Measurements from ENCODE around the gene GJB2.
A peak's percentile ranks its signal among the peaks of the same experiment; 100 is the strongest.

Gene GJB2

DNA sequence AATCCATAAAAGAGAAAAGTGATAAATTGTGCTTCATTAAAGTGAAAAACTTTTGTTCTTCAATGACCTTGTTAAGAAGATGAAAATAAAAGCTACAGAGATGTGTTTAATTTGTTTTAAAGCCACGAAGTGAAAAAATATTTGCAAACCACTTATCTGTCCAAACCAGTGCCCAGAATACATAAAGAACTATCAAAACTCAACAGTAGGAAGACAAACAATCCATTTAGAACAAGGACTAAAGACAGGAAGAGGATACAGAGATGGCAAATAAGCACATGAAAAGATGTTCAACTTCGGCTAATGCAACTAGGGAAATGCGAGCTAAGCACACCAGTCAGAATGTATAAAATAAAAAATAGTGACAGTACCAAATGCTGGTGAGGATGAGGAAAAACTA, 24.4 kb upstream of the GJB2 start:
- no peaks in the 10 kb centered on the region for H3K36me3 ChIP-seq (ENCODE audit: control insufficient read depth, low read depth, low read length)
- no peaks in the 10 kb centered on the region for H3K9me3 ChIP-seq (ENCODE audit: control insufficient read depth, low read depth, low read length)
- H3K27ac ChIP-seq (ENCODE audit: low read length): no peak overlapping the region
- no peaks in the 10 kb centered on the region for H3K27me3 ChIP-seq (ENCODE audit: control insufficient read depth, insufficient read depth, low read length)
- no peak overlapping the region for H3K9ac ChIP-seq (ENCODE audit: low read length)
- H3K4me3 ChIP-seq (ENCODE audit: low read length): no peak overlapping the region
- no peaks in the 10 kb centered on the region for H3K4me1 ChIP-seq (ENCODE audit: control insufficient read depth, low read depth, low read length)

DNA sequence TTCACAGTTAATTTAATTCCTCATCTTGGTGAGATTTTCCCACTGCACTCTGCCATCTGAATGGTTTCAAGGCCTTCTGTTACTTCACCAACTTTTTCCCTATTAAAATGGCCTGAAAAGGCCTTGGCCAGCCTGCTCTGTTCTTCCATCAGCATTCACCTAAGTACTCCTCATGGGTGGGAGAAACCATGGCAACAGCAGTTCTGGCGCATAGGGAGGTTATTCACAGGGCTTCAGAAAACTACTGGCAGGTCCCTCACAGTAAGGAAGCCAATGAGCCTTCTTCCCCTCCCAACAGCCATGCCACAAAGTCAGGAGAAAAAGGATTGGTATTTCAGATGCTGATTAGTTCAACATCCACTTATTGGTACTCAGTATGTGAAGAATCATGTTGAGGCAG, 17.2 kb upstream of the GJB2 start:
- H3K27me3 ChIP-seq (ENCODE audit: control insufficient read depth, insufficient read depth, low read length): no peaks in the 10 kb centered on the region
- no peak overlapping the region for H3K4me3 ChIP-seq (ENCODE audit: low read length)
- no peaks in the 10 kb centered on the region for H3K9me3 ChIP-seq (ENCODE audit: control insufficient read depth, low read depth, low read length)
- no peak overlapping the region for H3K27ac ChIP-seq (ENCODE audit: low read length)
- no peaks in the 10 kb centered on the region for H3K36me3 ChIP-seq (ENCODE audit: control insufficient read depth, low read depth, low read length)
- no peaks in the 10 kb centered on the region for H3K4me1 ChIP-seq (ENCODE audit: control insufficient read depth, low read depth, low read length)
- no peak overlapping the region for H3K9ac ChIP-seq (ENCODE audit: low read length)

DNA sequence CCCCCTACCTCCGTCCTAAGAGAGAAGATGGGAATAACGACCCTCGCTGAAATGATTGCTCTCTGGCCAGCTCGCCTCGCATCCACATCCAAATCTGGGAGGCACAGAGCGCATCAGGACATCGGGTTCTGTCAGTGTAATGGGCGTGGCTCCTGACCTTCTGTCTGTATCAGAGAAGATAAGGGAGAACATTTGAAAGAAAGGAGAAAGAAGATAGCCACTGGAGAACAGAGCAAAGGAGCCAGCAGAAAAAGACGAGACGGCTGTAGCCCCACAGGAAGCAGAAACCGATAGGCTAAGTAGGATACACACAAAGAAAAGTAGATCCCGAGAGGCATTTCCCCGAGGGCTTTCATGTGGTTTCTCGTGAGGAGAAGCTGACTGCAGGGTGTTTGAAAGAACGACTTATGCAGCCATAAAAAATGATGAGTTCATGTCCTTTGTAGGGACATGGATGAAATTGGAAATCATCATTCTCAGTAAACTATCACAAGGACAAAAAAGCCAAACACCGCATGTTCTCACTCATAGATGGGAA, 14.0 kb upstream of the GJB2 start:
- no peak overlapping the region for H3K9ac ChIP-seq (ENCODE audit: low read length)
- no peaks in the 10 kb centered on the region for H3K36me3 ChIP-seq (ENCODE audit: control insufficient read depth, low read depth, low read length)
- no peak overlapping the region for H3K4me3 ChIP-seq (ENCODE audit: low read length)
- H3K4me1 ChIP-seq (ENCODE audit: control insufficient read depth, low read depth, low read length): no peaks in the 10 kb centered on the region
- no peak overlapping the region for H3K27ac ChIP-seq (ENCODE audit: low read length)
- H3K9me3 ChIP-seq (ENCODE audit: control insufficient read depth, low read depth, low read length): no peaks in the 10 kb centered on the region
- H3K27me3 ChIP-seq (ENCODE audit: control insufficient read depth, insufficient read depth, low read length): no peaks in the 10 kb centered on the region

DNA sequence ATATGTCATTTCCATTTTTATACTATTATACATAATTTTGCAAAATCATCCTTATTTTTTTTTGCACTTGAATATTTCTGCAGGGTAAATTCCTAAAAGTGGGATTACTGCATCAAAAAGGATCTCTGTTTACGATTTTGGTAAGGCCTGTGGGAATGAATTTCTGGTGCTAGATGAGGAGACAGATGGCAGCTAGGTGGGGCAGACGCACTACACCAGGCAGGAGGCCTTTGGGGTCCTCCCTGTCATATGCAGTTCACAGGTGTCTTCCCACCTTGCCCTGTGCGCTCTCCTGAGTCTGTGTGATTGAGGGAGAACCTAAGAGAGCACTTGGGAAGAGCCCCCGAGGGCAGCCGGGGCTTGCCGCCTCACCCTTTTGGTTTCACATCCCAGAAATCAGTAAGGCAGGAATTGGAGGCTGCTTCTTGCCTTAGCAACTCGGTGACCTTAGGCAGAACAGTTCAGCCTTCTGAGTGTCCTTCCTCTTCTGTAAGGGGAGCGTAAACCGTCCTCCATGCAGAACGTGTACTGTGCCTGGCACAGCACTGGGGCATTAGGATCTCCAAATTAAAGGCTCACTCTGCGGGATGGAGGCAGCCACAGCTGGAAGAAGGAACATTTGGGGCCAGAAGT, 13.4 kb upstream of the GJB2 start:
- H3K9me3 ChIP-seq (ENCODE audit: control insufficient read depth, low read depth, low read length): no peaks in the 10 kb centered on the region
- no peak overlapping the region for H3K9ac ChIP-seq (ENCODE audit: low read length)
- no peaks in the 10 kb centered on the region for H3K27me3 ChIP-seq (ENCODE audit: control insufficient read depth, insufficient read depth, low read length)
- H3K27ac ChIP-seq (ENCODE audit: low read length): no peak overlapping the region
- no peaks in the 10 kb centered on the region for H3K4me1 ChIP-seq (ENCODE audit: control insufficient read depth, low read depth, low read length)
- no peaks in the 10 kb centered on the region for H3K36me3 ChIP-seq (ENCODE audit: control insufficient read depth, low read depth, low read length)
- no peak overlapping the region for H3K4me3 ChIP-seq (ENCODE audit: low read length)

DNA sequence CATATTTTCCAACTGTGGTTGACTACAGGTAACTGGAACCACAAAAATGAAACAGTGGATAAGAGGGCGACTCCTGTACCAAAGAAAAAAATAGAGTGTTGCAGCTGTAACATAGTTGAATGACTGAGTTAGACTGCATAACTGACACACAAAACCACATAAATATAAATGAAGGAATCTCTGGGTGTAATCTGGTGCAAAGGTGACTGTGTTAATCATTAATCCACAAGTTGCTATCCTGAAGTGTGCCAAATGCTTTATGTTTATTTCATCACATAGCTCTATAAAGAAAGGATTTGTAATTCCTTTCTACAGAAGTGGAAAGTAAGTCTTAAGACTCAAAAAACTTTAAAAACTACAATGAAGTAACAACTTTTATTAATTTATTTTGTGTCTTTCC, 6.0 kb upstream of the GJB2 start:
- Histone ChIP-seq H3K9ac (ENCODE audit: low read length) (no peak overlapping the region), H3K4me1 (ENCODE audit: control insufficient read depth, low read depth, low read length) (peaks cover 9% of the 10 kb centered on the region), H3K27ac (ENCODE audit: low read length) (no peak overlapping the region), H3K36me3 (ENCODE audit: control insufficient read depth, low read depth, low read length) (no peaks in the 10 kb centered on the region), H3K9me3 (ENCODE audit: control insufficient read depth, low read depth, low read length) (no peaks in the 10 kb centered on the region), H3K27me3 (ENCODE audit: control insufficient read depth, insufficient read depth, low read length) (peaks cover 39% of the 10 kb centered on the region), H3K4me3 (ENCODE audit: low read length) (no peak overlapping the region)

DNA sequence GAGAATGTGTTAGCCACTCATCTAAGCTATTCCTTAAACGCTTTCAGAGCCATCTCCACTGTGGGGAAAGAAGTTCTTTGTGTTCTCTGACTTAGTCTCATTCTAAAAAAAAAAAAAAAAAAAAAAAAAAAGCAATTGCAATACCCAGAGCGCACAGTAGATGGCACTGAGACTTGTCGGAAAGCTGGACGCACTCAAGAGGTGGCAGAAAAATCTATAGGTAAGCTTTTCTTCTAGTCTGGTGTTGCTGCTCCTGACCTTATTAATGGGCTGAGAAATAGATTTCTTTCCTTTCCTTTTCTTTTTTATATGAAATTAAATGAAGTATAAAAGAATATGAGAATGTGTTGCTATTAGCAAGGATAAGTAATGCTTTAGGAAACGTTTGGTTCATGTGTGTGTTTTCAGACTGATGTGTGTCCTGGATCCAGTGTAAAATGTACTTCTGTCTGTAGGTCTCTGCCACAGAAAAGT, 4.7 kb upstream of the GJB2 start:
- Histone ChIP-seq H3K9me3 (ENCODE audit: control insufficient read depth, low read depth, low read length) (no peaks in the 10 kb centered on the region), H3K27ac (ENCODE audit: low read length) (no peak overlapping the region), H3K4me1 (ENCODE audit: control insufficient read depth, low read depth, low read length) (peaks cover 10% of the 10 kb centered on the region), H3K4me3 (ENCODE audit: low read length) (no peak overlapping the region), H3K36me3 (ENCODE audit: control insufficient read depth, low read depth, low read length) (no peaks in the 10 kb centered on the region), H3K9ac (ENCODE audit: low read length) (no peak overlapping the region), H3K27me3 (ENCODE audit: control insufficient read depth, insufficient read depth, low read length) (peaks cover 53% of the 10 kb centered on the region)

DNA sequence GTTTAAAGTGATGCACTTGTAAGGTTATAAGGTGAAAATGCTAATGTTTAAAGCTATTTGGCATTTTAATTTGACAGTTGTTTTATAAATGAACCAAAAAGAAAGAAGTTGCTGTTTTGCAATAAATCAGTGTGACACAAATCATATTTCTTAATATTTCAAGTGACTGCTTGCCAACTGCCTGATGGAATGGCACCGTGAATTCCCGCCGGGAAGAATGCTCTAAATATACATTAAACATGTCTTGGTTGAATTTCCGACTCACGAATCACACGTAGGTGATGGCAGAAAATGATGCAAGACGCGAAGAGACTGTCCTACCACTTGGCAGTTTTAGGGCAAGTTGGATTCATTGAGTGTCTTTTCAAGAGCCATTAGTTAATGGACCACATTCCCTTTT, 3.1 kb upstream of the GJB2 start:
- Histone ChIP-seq H3K36me3 (ENCODE audit: control insufficient read depth, low read depth, low read length) (no peaks in the 10 kb centered on the region), H3K9ac (ENCODE audit: low read length) (no peak overlapping the region), H3K4me3 (ENCODE audit: low read length) (no peak overlapping the region), H3K9me3 (ENCODE audit: control insufficient read depth, low read depth, low read length) (no peaks in the 10 kb centered on the region), H3K27ac (ENCODE audit: low read length) (no peak overlapping the region), H3K27me3 (ENCODE audit: control insufficient read depth, insufficient read depth, low read length) (peaks cover 69% of the 10 kb centered on the region), H3K4me1 (ENCODE audit: control insufficient read depth, low read depth, low read length) (peaks cover 15% of the 10 kb centered on the region)

DNA sequence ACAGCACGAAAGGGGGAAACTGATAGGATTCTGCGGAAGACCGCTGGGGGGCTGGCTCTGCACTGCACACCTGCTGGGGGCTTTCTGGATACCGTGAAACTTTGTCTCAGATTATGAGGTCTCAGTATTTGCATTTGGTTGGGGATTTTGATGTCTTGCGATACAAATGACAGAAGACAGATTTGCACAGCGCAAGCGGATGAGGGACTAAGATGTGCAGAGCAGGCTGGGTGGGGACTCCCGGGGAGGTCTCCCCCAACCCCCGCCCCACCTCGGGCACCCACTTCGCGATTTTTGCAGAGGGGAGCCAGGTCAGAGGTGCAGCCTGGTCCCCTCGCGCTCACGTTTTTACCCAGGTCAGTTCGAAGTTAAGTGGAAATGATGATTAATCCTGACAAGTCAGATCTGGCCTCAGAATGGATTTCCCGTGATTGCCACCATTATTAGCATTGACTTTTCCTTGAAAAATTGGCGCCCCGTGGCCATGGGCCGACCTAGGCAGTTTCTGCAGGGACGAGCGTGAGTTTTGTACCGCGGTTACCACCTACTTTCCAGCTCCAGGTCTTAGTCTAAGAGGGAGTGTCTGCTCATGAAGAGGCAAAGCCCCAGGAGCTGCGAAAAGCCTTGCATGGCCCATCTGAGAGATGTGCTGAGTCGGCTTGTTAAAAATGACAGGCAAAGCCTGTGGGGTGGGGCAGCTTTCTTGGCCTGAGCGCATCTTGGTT, 1.3 kb upstream of the GJB2 start:
- Histone ChIP-seq H3K27me3 (ENCODE audit: control insufficient read depth, insufficient read depth, low read length) (peaks cover 86% of the 10 kb centered on the region), H3K9me3 (ENCODE audit: control insufficient read depth, low read depth, low read length) (no peaks in the 10 kb centered on the region), H3K4me3 (ENCODE audit: low read length) (peak overlapping the region; percentile 57), H3K9ac (ENCODE audit: low read length) (no peak overlapping the region), H3K36me3 (ENCODE audit: control insufficient read depth, low read depth, low read length) (no peaks in the 10 kb centered on the region), H3K27ac (ENCODE audit: low read length) (no peak overlapping the region), H3K4me1 (ENCODE audit: control insufficient read depth, low read depth, low read length) (peaks cover 15% of the 10 kb centered on the region)

DNA sequence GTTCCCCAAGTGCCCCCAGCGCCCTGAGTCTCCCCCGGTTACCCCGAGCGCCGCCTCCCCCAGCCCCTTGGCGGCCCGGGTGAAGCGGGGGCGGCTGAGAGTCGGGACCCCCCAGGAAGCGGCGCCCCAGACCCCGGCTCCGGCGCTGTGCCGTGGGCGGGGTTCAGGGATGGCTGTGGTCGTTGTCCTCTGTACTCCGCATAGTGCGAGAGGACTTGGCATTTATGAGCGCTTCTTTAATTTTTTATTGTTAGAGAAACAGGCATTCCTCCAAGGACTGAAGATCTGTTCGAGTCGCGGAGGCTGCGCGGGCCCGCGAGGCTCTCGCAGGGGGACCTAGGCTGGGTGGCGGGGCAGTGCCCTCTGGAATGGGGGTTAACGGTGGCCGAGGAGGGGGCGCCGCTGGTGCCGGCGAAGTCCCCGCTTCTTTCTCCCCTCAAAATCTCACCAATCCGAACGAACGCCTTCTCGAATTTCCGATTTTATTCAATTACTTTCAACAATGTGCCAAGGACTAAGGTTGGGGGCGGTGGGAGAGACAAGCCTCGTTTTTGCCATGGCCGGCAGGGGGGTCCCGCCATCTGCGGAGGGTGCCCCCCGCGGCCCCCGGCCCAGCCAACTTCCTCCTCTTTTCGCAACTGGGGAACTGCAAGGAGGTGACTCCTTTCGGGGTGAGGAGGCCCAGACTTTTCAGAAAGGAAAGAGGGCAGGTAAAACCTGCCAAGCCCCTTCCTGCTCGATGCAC, 596 bp upstream of the GJB2 start:
- H3K4me1 ChIP-seq (ENCODE audit: control insufficient read depth, low read depth, low read length): peaks cover 15% of the 10 kb centered on the region
- no peak overlapping the region for H3K27ac ChIP-seq (ENCODE audit: low read length)
- no peak overlapping the region for H3K9ac ChIP-seq (ENCODE audit: low read length)
- H3K4me3 ChIP-seq (ENCODE audit: low read length): peak overlapping the region; percentile 57
- peaks cover 93% of the 10 kb centered on the region for H3K27me3 ChIP-seq (ENCODE audit: control insufficient read depth, insufficient read depth, low read length)
- no peaks in the 10 kb centered on the region for H3K9me3 ChIP-seq (ENCODE audit: control insufficient read depth, low read depth, low read length)
- no peaks in the 10 kb centered on the region for H3K36me3 ChIP-seq (ENCODE audit: control insufficient read depth, low read depth, low read length)

DNA sequence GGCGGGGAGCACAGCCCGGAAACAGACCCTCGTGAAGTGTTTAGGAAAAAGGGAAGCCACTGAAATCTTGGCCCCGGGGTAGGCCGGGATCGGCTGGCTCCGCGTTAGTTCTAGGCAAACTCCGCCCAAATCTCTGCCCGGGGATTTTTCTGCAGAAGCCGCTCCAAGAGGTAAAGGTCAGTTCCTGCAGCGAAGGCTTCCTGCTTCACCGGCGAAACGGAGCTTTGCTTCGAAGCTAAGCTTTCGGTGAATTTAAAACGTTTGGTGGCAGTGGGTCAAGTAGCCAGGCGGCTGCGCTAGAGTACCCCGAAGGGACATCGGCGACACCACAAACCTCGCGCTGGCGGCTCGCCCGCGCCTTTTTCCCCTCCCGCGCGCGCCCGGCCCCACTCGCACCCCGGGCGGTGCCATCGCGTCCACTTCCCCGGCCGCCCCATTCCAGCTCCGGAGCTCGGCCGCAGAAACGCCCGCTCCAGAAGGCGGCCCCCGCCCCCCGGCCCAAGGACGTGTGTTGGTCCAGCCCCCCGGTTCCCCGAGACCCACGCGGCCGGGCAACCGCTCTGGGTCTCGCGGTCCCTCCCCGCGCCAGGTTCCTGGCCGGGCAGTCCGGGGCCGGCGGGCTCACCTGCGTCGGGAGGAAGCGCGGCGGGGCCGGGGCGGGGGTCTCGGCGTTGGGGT, 441 bp downstream of the GJB2 start:
- peaks cover 95% of the 10 kb centered on the region for H3K27me3 ChIP-seq (ENCODE audit: control insufficient read depth, insufficient read depth, low read length)
- no peak overlapping the region for H3K27ac ChIP-seq (ENCODE audit: low read length)
- H3K4me1 ChIP-seq (ENCODE audit: control insufficient read depth, low read depth, low read length): peaks cover 15% of the 10 kb centered on the region
- H3K36me3 ChIP-seq (ENCODE audit: control insufficient read depth, low read depth, low read length): no peaks in the 10 kb centered on the region
- no peak overlapping the region for H3K9ac ChIP-seq (ENCODE audit: low read length)
- H3K9me3 ChIP-seq (ENCODE audit: control insufficient read depth, low read depth, low read length): no peaks in the 10 kb centered on the region
- peak overlapping the region; percentile 57 for H3K4me3 ChIP-seq (ENCODE audit: low read length)
